Endodermal cell (in vitro differentiated cells): ENCODE data around the gene TMEM50B. TPM values are rescaled to one million over a fixed set of nuclear protein-coding genes. Genes with fewer than 3 reads are reported as not detected.
A peak's percentile ranks its signal among the peaks of the same experiment; 100 is the strongest.
"Not testable (repeated sequence)": the region's sequence is repeated elsewhere in the genome, so short reads cannot be mapped to it uniquely, and the experiment has no call there.

Source experiments
- DNase-seq: peaks from one replicate; pipeline ENCODE4 v3.0.0-alpha.2; 2017
- H3K27ac ChIP-seq: 2 replicates; pipeline ENCODE4 v1.5.1; 2013; ENCODE audit warnings: mild to moderate bottlenecking, low read depth, low read length, moderate library complexity
- H3K27me3 ChIP-seq: 2 replicates; pipeline ENCODE4 v1.6.1; 2013; ENCODE audit warnings: mild to moderate bottlenecking, low read length, moderate library complexity; ENCODE audit not compliant: insufficient read depth, control insufficient read depth, poor library complexity, severe bottlenecking
- H3K36me3 ChIP-seq: 2 replicates; pipeline ENCODE4 v1.7.0; 2013; ENCODE audit warnings: mild to moderate bottlenecking, low read length, moderate library complexity; ENCODE audit not compliant: control insufficient read depth, insufficient read depth
- H3K4me1 ChIP-seq: one replicate; pipeline ENCODE4 v1.7.0; 2013; ENCODE audit warnings: low read length; ENCODE audit not compliant: control insufficient read depth, insufficient read depth
- H3K4me3 ChIP-seq: 2 replicates; pipeline ENCODE4 v1.5.1; 2013; ENCODE audit warnings: mild to moderate bottlenecking, low read length, moderate library complexity
- H3K9ac ChIP-seq: 2 replicates; pipeline ENCODE4 v1.6.1; 2013; ENCODE audit warnings: mild to moderate bottlenecking, low read length, moderate library complexity; ENCODE audit not compliant: poor library complexity, severe bottlenecking; ENCODE audit errors: extremely low read depth
- H3K9me3 ChIP-seq: 2 replicates; pipeline ENCODE4 v1.6.1; 2013; ENCODE audit warnings: mild to moderate bottlenecking, low read length, moderate library complexity; ENCODE audit not compliant: control insufficient read depth
- H3K27ac Mint-ChIP-seq: 2 replicates; pipeline ENCODE4 v1.8.0; 2020; ENCODE audit warnings: mixed read lengths
- H3K27me3 Mint-ChIP-seq: 2 replicates; pipeline ENCODE4 v1.8.0; 2021; ENCODE audit warnings: mild to moderate bottlenecking, mixed read lengths; ENCODE audit not compliant: insufficient read depth
- H3K36me3 Mint-ChIP-seq: 2 replicates; pipeline ENCODE4 v1.8.0; 2020; ENCODE audit warnings: low read depth, mixed read lengths
- H3K4me1 Mint-ChIP-seq: 2 replicates; pipeline ENCODE4 v1.8.0; 2020; ENCODE audit warnings: mixed read lengths
- H3K4me3 Mint-ChIP-seq: 2 replicates; pipeline ENCODE4 v1.8.0; 2020; ENCODE audit warnings: mild to moderate bottlenecking, moderate library complexity, mixed read lengths
- H3K9me3 Mint-ChIP-seq: 2 replicates; pipeline ENCODE4 v1.8.0; 2020; ENCODE audit warnings: mild to moderate bottlenecking, mixed read lengths
- WGBS, 2 experiments: methylation state at CpG; one replicate each; pipeline versions ENCODE4 v1.1.5 to v1.1.7; 2013; ENCODE audit warnings: missing lambda C conversion rate in 2 of 2, mixed read lengths in 1 of 2; ENCODE audit not compliant: insufficient coverage in 1 of 2, insufficient read length in 1 of 2; 5-methylcytosine and 5-hydroxymethylcytosine counted together
- total RNA-seq, 2 donors: library from RNA; stranded (reverse); fragmentation: NEBNext Ultra II Directional in 1 of 2; extraction: Animal tissue kit (Norgen Biotek cat#: 25700) in 1 of 2; gene quantifications; 2 replicates in 1 of 2; 3 replicates in 1 of 2; pipeline ENCODE4 v1.2.1, GENCODE V29; 2021
- TF ChIP-seq, protein P1 (sequence below): fragments of 200-600 bp; sonication (generic); conservative IDR thresholded peaks from 2 replicates; pipeline ENCODE4 v1.5.0; 2021; ENCODE audit warnings: antibody characterized with exemption, mild to moderate bottlenecking

Gene TMEM50B
- total RNA-seq, 2 donors from 2014 or later: 35.8 to 57.2 TPM

DNA sequence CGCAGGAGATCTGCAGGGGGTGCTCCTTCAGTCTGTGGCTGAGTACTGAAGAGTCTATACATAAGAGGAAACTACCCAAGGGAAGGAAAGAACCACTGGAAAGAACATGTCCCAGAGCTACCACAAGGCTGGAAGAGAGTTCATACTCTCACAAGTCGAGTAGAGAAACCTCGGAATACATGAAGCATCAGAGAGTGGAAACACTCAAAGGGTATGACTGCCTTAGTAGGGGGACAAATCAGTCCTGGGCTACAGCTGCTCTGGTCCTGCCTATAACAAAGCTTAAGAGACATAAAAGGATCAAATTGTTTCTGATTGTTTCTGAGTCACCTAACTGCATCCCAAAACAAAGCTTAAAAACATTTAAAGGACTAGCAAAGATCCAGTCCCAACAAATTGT is 27.4 kb downstream of the TMEM50B start:
- H3K27ac Mint-ChIP-seq: peak overlapping the region; percentile 50
- Histone ChIP-seq H3K4me3 (no peak overlapping the region), H3K9ac (no peak overlapping the region), H3K4me1 (no peaks in the 10 kb centered on the region), H3K27ac (no peak overlapping the region), H3K9me3 (no peaks in the 10 kb centered on the region), H3K36me3 (peaks cover 47% of the 10 kb centered on the region), H3K27me3 (no peaks in the 10 kb centered on the region)
- no peaks in the 10 kb centered on the region for H3K4me1 Mint-ChIP-seq
- H3K9me3 Mint-ChIP-seq: no peaks in the 10 kb centered on the region
- H3K36me3 Mint-ChIP-seq: peaks cover 49% of the 10 kb centered on the region
- TF ChIP-seq, protein P1, sequence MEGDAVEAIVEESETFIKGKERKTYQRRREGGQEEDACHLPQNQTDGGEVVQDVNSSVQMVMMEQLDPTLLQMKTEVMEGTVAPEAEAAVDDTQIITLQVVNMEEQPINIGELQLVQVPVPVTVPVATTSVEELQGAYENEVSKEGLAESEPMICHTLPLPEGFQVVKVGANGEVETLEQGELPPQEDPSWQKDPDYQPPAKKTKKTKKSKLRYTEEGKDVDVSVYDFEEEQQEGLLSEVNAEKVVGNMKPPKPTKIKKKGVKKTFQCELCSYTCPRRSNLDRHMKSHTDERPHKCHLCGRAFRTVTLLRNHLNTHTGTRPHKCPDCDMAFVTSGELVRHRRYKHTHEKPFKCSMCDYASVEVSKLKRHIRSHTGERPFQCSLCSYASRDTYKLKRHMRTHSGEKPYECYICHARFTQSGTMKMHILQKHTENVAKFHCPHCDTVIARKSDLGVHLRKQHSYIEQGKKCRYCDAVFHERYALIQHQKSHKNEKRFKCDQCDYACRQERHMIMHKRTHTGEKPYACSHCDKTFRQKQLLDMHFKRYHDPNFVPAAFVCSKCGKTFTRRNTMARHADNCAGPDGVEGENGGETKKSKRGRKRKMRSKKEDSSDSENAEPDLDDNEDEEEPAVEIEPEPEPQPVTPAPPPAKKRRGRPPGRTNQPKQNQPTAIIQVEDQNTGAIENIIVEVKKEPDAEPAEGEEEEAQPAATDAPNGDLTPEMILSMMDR: no peak
- H3K4me3 Mint-ChIP-seq: no peak overlapping the region
- WGBS, 2 experiments: 90 to 95% methylated on average over 3 of the region's 3 CpGs
- H3K27me3 Mint-ChIP-seq: no peaks in the 10 kb centered on the region
- DNase-seq: no peak

DNA sequence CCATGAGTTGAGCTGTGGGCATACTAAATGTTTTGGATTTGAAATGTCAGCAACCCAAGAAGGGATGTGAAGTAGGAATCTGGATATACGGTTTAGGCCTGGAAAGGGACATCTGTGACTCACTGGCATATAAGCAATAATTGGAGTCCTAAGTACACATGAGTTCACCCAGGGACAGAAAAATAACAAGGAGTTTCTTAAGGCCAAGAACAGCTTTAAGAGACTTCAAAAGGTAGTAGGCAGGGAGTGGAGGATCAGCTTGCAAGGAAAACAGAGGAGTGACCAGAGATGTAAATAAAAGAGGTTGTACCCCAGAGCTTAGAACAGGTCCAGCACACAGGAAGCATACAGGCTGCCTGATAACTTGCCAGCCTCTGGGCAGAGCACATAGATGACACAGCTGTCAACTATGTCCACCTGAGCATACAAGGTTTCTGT is 28.1 kb downstream of the TMEM50B start:
- TF ChIP-seq, protein P1: no peak
- peaks cover 54% of the 10 kb centered on the region for H3K36me3 Mint-ChIP-seq
- no peak overlapping the region for H3K27ac Mint-ChIP-seq
- no peaks in the 10 kb centered on the region for H3K4me1 Mint-ChIP-seq
- peak; percentile 11 for DNase-seq
- H3K27me3 ChIP-seq: no peaks in the 10 kb centered on the region
- peaks cover 48% of the 10 kb centered on the region for H3K36me3 ChIP-seq
- H3K4me3 Mint-ChIP-seq: no peak overlapping the region
- H3K9me3 Mint-ChIP-seq: no peaks in the 10 kb centered on the region
- no peak overlapping the region for H3K9ac ChIP-seq
- H3K9me3 ChIP-seq: no peaks in the 10 kb centered on the region
- H3K27me3 Mint-ChIP-seq: no peaks in the 10 kb centered on the region
- WGBS, 2 experiments: 89 to 95% methylated on average over 1 of the region's 1 CpG
- H3K27ac ChIP-seq: no peak overlapping the region
- H3K4me3 ChIP-seq: no peak overlapping the region
- no peaks in the 10 kb centered on the region for H3K4me1 ChIP-seq

DNA sequence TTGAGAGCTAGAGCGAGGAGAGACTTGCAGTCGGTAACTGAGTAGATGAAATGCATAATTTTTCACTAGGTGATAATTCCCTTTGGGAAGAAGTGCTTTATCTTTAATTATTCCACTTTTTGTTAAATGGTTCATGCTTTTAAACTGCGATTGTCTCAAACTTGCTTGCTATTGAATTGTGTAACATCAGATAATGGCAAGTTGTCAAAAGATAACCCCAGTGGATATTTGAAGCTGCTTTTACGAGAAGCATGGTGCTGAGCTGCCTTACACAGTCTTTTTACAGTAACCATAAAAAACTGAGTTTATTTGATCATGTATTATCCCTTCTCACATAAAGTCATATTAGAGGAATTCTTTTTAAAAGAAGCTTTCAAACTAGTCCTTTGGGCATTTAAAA is 30.2 kb downstream of the TMEM50B start:
- Mint-ChIP-seq H3K4me3 (no peak overlapping the region), H3K36me3 (peaks cover 49% of the 10 kb centered on the region), H3K4me1 (no peaks in the 10 kb centered on the region), H3K9me3 (no peaks in the 10 kb centered on the region), H3K27ac (no peak overlapping the region), H3K27me3 (no peaks in the 10 kb centered on the region)
- H3K36me3 ChIP-seq: peaks cover 34% of the 10 kb centered on the region
- H3K27me3 ChIP-seq: no peaks in the 10 kb centered on the region
- no peak for DNase-seq
- H3K4me3 ChIP-seq: no peak overlapping the region
- TF ChIP-seq, protein P1: no peak
- no peak overlapping the region for H3K27ac ChIP-seq
- no peak overlapping the region for H3K9ac ChIP-seq
- no peaks in the 10 kb centered on the region for H3K9me3 ChIP-seq
- WGBS, 2 experiments: 91 to 96% methylated on average over 3 to 4 of the region's 4 CpGs
- no peaks in the 10 kb centered on the region for H3K4me1 ChIP-seq

DNA sequence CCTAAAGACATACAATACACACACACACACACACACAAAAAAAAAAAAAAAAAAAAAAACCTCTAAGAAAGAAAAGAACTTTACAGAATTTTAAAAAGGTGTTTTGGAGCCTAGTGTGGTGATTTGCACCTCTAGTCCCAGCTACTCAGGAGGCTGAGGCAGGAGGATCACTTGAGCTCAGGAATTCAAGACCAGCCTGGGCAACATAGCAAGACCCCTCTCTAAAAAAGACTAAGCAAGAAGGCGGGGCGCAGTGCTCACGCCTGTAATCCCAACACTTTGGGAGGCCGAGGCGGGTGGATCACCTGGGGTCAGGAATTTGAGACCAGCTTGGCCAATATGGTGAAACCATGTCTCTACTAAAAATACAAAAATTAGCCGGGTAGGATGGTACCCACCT is 33.2 kb downstream of the TMEM50B start:
- H3K4me3 Mint-ChIP-seq, H3K4me1 Mint-ChIP-seq, H3K4me3 ChIP-seq, H3K9me3 Mint-ChIP-seq, H3K27me3 ChIP-seq, H3K4me1 ChIP-seq, H3K9me3 ChIP-seq, H3K9ac ChIP-seq, H3K27me3 Mint-ChIP-seq, H3K27ac Mint-ChIP-seq, DNase-seq, H3K27ac ChIP-seq: not testable (repeated sequence)
- 97 to 100% methylated on average over 1 to 6 of the region's 6 CpGs for WGBS, 2 experiments
- peaks cover 35% of the 10 kb centered on the region for H3K36me3 ChIP-seq
- peaks cover 45% of the 10 kb centered on the region for H3K36me3 Mint-ChIP-seq
